ENCODE results near the gene FAM168B.

DNA sequence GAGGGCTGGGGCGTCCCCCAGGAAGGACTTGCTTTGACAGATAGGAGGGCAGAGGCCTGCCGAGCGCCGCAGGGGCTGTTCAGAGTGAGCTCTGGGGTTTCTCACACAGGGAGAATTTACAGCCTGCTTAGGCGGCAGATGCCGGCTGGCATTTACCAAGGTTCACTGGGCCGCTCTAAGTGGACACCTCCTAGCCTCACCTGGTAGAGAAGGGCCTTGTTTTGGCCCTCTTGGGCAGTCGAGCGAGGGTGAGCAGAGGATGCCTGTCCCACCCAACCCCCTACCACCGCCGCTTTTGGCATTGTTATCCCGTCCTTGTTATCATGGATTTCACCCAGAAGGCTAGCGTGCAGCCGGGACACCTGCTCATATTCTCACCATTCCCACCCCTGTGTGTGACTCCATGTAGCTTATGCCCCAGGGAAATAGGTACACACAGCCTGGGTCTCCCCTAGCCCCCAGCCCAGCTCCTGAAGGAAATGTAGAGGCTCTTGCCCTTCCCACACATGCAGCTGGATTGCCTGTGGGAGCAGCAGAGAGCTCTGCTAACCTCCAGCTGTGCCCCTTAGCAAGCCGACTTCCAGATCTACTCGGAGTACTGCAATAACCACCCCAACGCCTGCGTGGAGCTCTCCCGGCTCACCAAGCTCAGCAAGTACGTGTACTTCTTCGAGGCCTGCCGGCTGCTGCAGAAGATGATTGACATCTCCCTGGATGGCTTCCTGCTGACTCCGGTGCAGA lies 52.4 kb downstream of the FAM168B start:
- TF ChIP-seq, protein P1, sequence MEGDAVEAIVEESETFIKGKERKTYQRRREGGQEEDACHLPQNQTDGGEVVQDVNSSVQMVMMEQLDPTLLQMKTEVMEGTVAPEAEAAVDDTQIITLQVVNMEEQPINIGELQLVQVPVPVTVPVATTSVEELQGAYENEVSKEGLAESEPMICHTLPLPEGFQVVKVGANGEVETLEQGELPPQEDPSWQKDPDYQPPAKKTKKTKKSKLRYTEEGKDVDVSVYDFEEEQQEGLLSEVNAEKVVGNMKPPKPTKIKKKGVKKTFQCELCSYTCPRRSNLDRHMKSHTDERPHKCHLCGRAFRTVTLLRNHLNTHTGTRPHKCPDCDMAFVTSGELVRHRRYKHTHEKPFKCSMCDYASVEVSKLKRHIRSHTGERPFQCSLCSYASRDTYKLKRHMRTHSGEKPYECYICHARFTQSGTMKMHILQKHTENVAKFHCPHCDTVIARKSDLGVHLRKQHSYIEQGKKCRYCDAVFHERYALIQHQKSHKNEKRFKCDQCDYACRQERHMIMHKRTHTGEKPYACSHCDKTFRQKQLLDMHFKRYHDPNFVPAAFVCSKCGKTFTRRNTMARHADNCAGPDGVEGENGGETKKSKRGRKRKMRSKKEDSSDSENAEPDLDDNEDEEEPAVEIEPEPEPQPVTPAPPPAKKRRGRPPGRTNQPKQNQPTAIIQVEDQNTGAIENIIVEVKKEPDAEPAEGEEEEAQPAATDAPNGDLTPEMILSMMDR (IDR thresholded peaks at IDR 0.05): no peak
- no peak for TF ChIP-seq POLR2A (IDR thresholded peaks at IDR 0.05)
